Measurements from ENCODE around the gene TRIM2.

DNA sequence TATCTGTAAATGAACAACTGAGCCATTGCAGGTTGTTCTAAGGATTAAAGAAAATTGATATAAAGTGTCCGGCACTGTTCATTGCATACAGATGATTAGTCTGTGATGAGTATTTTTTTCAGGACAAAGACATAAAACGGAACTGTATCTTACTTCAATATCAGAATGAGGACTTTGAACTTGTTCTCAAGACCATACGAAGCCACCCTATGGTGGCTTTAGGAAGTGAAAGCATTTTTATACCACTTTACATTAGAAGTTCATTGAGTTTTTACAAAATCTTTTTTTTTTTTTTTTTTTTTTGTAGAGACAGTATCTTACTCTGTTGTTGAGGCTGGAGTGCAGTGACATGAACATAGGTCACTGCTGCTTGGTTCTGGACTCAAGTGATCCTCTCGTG lies 45.2 kb upstream of the TRIM2 start:
- TF ChIP-seq, protein P1, sequence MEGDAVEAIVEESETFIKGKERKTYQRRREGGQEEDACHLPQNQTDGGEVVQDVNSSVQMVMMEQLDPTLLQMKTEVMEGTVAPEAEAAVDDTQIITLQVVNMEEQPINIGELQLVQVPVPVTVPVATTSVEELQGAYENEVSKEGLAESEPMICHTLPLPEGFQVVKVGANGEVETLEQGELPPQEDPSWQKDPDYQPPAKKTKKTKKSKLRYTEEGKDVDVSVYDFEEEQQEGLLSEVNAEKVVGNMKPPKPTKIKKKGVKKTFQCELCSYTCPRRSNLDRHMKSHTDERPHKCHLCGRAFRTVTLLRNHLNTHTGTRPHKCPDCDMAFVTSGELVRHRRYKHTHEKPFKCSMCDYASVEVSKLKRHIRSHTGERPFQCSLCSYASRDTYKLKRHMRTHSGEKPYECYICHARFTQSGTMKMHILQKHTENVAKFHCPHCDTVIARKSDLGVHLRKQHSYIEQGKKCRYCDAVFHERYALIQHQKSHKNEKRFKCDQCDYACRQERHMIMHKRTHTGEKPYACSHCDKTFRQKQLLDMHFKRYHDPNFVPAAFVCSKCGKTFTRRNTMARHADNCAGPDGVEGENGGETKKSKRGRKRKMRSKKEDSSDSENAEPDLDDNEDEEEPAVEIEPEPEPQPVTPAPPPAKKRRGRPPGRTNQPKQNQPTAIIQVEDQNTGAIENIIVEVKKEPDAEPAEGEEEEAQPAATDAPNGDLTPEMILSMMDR (IDR thresholded peaks at IDR 0.05; ENCODE audit: low read depth, low read length, poor library complexity, severe bottlenecking), result peak; percentile 26
- TF ChIP-seq EZH2phosphoT487 (IDR thresholded peaks at IDR 0.05; ENCODE audit: borderline replicate concordance, low read length), result no peak

All from DOHH2 (cell line).